A549 (cell line): ENCODE data around the gene BMPER. TPM values are rescaled to one million over a fixed set of nuclear protein-coding genes. Genes with fewer than 3 reads are reported as not detected.

Experiments used
- ATAC-seq, 2 experiments: fragments of 200-7000 bp in 1 of 2; fragments of >200 bp in 1 of 2; cut with Nextera tagmentation in 1 of 2; cut with Tn5 transposase in 1 of 2; 3 replicates each; pipeline versions ENCODE4 v1.8.0 to v1.9.1; 2018 to 2020; ENCODE audit warnings: mild to moderate bottlenecking in 1 of 2, moderate library complexity in 1 of 2
- CTCF ChIA-PET: fragments of 300-600 bp; sonication (Branson Sonifier 250); formaldehyde crosslinking; extraction: SDS; loops from one replicate; lab custom pipeline; 2021; ENCODE audit warnings: antibody characterized with exemption, inconsistent platforms; lab: Yijun Ruan, JAX
- POLR2A ChIA-PET: fragments of 350-600 bp; formaldehyde crosslinking; extraction: SDS; loops from one replicate; lab custom pipeline; 2021; ENCODE audit warnings: antibody characterized with exemption, inconsistent platforms; lab: Yijun Ruan, JAX
- DNase-seq, 2 experiments: peaks; one replicate each; pipeline versions ENCODE4 v3.0.0 to v3.0.0-alpha.2; 2011 to 2016; ENCODE audit warnings: low read depth in 1 of 2, low spot score in 1 of 2
- FAIRE-seq: peaks from 2 replicates; lab custom pipeline; 2011; peaks lifted over from hg19 to GRCh38; lab: Jason Lieb, UNC
- H3K27ac ChIP-seq, 2 experiments: fragments of >200 bp; sonication (Bioruptor Twin); formaldehyde crosslinking; 3 replicates each; pipeline ENCODE4 v1.5.1; 2016 to 2017
- H3K4me1 ChIP-seq: fragments of >200 bp; sonication (Bioruptor Twin); formaldehyde crosslinking; 3 replicates; pipeline ENCODE4 v1.6.1; 2016
- H3K4me2 ChIP-seq: fragments of >200 bp; sonication (Bioruptor Twin); formaldehyde crosslinking; 3 replicates; pipeline ENCODE4 v1.6.1; 2016
- H3K4me3 ChIP-seq: fragments of >200 bp; sonication (Bioruptor Twin); formaldehyde crosslinking; 3 replicates; pipeline ENCODE4 v1.5.1; 2016
- H3K9me3 ChIP-seq: fragments of >200 bp; sonication (Bioruptor Twin); formaldehyde crosslinking; 3 replicates; pipeline ENCODE4 v1.6.1; 2016
- CBX2 ChIP-seq: fragments of 200-600 bp; sonication (generic); IDR thresholded peaks from 2 replicates; pipeline ENCODE4 v1.6.1; 2016; ENCODE audit warnings: low read depth, mild to moderate bottlenecking, borderline replicate concordance
- CBX8 ChIP-seq: fragments of 200-600 bp; sonication (generic); IDR thresholded peaks from 2 replicates; pipeline ENCODE4 v1.6.1; 2016
- CEBPB ChIP-seq, 2 experiments: fragments of >200 bp in 1 of 2; sonication (Bioruptor Twin) in 1 of 2; formaldehyde crosslinking in 1 of 2; IDR thresholded peaks; 2 replicates each; pipeline ENCODE4 v1.6.1; 2012 to 2016
- CHD2 ChIP-seq: fragments of 150-350 bp; IDR thresholded peaks from 2 replicates; pipeline ENCODE4 v1.6.1; 2014; ENCODE audit warnings: low read length; ENCODE audit not compliant: partially characterized antibody
- EHF ChIP-seq: fragments of 250-450 bp; sonication (Bioruptor Pico); IDR thresholded peaks from 2 replicates; pipeline ENCODE4 v1.5.0; 2020; ENCODE audit warnings: mild to moderate bottlenecking
- EHMT2 ChIP-seq: fragments of 200-600 bp; sonication (generic); IDR thresholded peaks from 2 replicates; pipeline ENCODE4 v1.6.1; 2016; ENCODE audit warnings: antibody characterized with exemption, low read depth, mild to moderate bottlenecking, moderate library complexity
- EP300 ChIP-seq, 2 experiments: fragments of >200 bp; sonication (Bioruptor Twin); formaldehyde crosslinking; IDR thresholded peaks; 2 replicates in 1 of 2; 3 replicates in 1 of 2; pipeline ENCODE4 v1.6.1; 2016 to 2017
- ESRRA ChIP-seq: fragments of 150-350 bp; IDR thresholded peaks from 2 replicates; pipeline ENCODE4 v1.6.1; 2014; ENCODE audit warnings: mild to moderate bottlenecking, low read length, borderline replicate concordance
- FOSB ChIP-seq: fragments of 250-450 bp; sonication (Bioruptor Pico); IDR thresholded peaks from 2 replicates; pipeline ENCODE4 v1.5.0; 2020; ENCODE audit warnings: mild to moderate bottlenecking, moderate library complexity
- FOSL2 ChIP-seq, 2 experiments: fragments of 450-650 bp in 1 of 2; fragments of >200 bp in 1 of 2; sonication (Bioruptor Twin) in 1 of 2; formaldehyde crosslinking; IDR thresholded peaks; 2 replicates each; pipeline versions ENCODE4 v1.5.0 to v1.6.1; 2016 to 2020; ENCODE audit warnings: mild to moderate bottlenecking in 1 of 2, moderate library complexity in 1 of 2
- FOXS1 ChIP-seq: fragments of 250-450 bp; sonication (Bioruptor Pico); IDR thresholded peaks from 2 replicates; pipeline ENCODE4 v1.5.0; 2020; ENCODE audit warnings: mild to moderate bottlenecking, moderate library complexity
- HOXA7 ChIP-seq: fragments of 250-450 bp; sonication (Bioruptor Pico); IDR thresholded peaks from 2 replicates; pipeline ENCODE4 v1.5.0; 2020; ENCODE audit warnings: mild to moderate bottlenecking, moderate library complexity
- JUNB ChIP-seq: fragments of >200 bp; sonication (Bioruptor Twin); formaldehyde crosslinking; IDR thresholded peaks from 2 replicates; pipeline ENCODE4 v1.6.1; 2016
- KDM1A ChIP-seq: fragments of 200-600 bp; sonication (generic); IDR thresholded peaks from 2 replicates; pipeline ENCODE4 v1.6.1; 2016; ENCODE audit warnings: low read depth, mild to moderate bottlenecking
- KDM5A ChIP-seq: fragments of 200-600 bp; sonication (generic); IDR thresholded peaks from 2 replicates; pipeline ENCODE4 v1.6.1; 2016; ENCODE audit warnings: antibody characterized with exemption, mild to moderate bottlenecking
- MYC ChIP-seq: IDR thresholded peaks from 2 replicates; pipeline ENCODE4 v1.6.1; 2012; ENCODE audit warnings: mild to moderate bottlenecking, inconsistent platforms, low read length, improper control_type of control experiment, borderline replicate concordance
- NFE2L2 ChIP-seq: fragments of 150-350 bp; conservative IDR thresholded peaks from 2 replicates; pipeline ENCODE4 v1.6.1; 2014; ENCODE audit warnings: low read length
- NPAS2 ChIP-seq: fragments of 250-450 bp; sonication (Bioruptor Pico); IDR thresholded peaks from 2 replicates; pipeline ENCODE4 v1.8.0; 2022; ENCODE audit warnings: mild to moderate bottlenecking, moderate library complexity, borderline replicate concordance
- POLR2A ChIP-seq: IDR thresholded peaks from 2 replicates; pipeline ENCODE4 v1.6.1; 2012; ENCODE audit warnings: mild to moderate bottlenecking, low read length
- RAD21 ChIP-seq, 2 experiments: fragments of >200 bp in 1 of 2; sonication (Bioruptor Twin) in 1 of 2; formaldehyde crosslinking in 1 of 2; IDR thresholded peaks in 1 of 2; conservative IDR thresholded peaks in 1 of 2; 2 replicates in 1 of 2; 3 replicates in 1 of 2; pipeline ENCODE4 v1.6.1; 2012 to 2018; ENCODE audit warnings: inconsistent platforms in 1 of 2
- RCOR1 ChIP-seq: fragments of 150-350 bp; IDR thresholded peaks from 2 replicates; pipeline ENCODE4 v1.6.1; 2014; ENCODE audit warnings: antibody characterized with exemption, low read length, low read depth
- RFX5 ChIP-seq: fragments of 450-650 bp; IDR thresholded peaks from 2 replicates; pipeline ENCODE4 v1.7.1; 2014; ENCODE audit warnings: antibody characterized with exemption, mild to moderate bottlenecking, moderate library complexity
- SMC3 ChIP-seq: fragments of >200 bp; sonication (Bioruptor Twin); formaldehyde crosslinking; IDR thresholded peaks from 3 replicates; pipeline ENCODE4 v1.6.1; 2018; ENCODE audit warnings: inconsistent platforms
- SREBF2 ChIP-seq: fragments of 450-650 bp; IDR thresholded peaks from 2 replicates; pipeline ENCODE4 v1.6.1; 2014; ENCODE audit warnings: mild to moderate bottlenecking, moderate library complexity
- TFCP2L1 ChIP-seq: fragments of 250-450 bp; sonication (Bioruptor Pico); IDR thresholded peaks from 2 replicates; pipeline ENCODE4 v1.5.0; 2021; ENCODE audit warnings: mild to moderate bottlenecking
- TP53 ChIP-seq: fragments of 250-450 bp; sonication (Bioruptor Pico); IDR thresholded peaks from 2 replicates; pipeline ENCODE4 v1.5.0; 2021; ENCODE audit warnings: mild to moderate bottlenecking, moderate library complexity
- ZNF302 ChIP-seq: fragments of 250-450 bp; sonication (Bioruptor Pico); IDR thresholded peaks from 2 replicates; pipeline ENCODE4 v1.9.0; 2021; ENCODE audit warnings: inconsistent platforms, mild to moderate bottlenecking, moderate library complexity
- WGBS: methylation state at CpG from one replicate; pipeline ENCODE4 v1.1.6; 2017; ENCODE audit errors: missing lambda C conversion rate; 5-methylcytosine and 5-hydroxymethylcytosine counted together
- polyA plus RNA-seq, 4 experiments: library from polyadenylated mRNA; depleted of rRNA in 3 of 4; stranded (reverse); fragments of >200 nt; fragmentation: RNase III in 1 of 4; extraction: RNeasy Plus Mini Kit Qiagen cat#74134 plus additional on column Dnase treatment in 1 of 4; gene quantifications; 2 replicates in 3 of 4; 3 replicates in 1 of 4; pipeline ENCODE4 v1.2.3, GENCODE V29; 2011 to 2017
- TF ChIP-seq, protein P1 (sequence below): IDR thresholded peaks from 2 replicates; pipeline ENCODE4 v1.6.1; 2012; ENCODE audit warnings: low read depth, borderline replicate concordance
- TF ChIP-seq, protein P2 (sequence below): fragments of 450-650 bp; IDR thresholded peaks from 2 replicates; pipeline ENCODE4 v1.6.1; 2014; ENCODE audit warnings: antibody characterized with exemption
- TF ChIP-seq, protein P3 (sequence below): fragments of >200 bp; sonication (Bioruptor Twin); formaldehyde crosslinking; IDR thresholded peaks from 3 replicates; pipeline ENCODE4 v1.5.1; 2016

Gene BMPER
- polyA plus RNA-seq, 2 of the 4 experiments (the other 2 are of a cell fraction), result 5.0 to 5.8 TPM

DNA sequence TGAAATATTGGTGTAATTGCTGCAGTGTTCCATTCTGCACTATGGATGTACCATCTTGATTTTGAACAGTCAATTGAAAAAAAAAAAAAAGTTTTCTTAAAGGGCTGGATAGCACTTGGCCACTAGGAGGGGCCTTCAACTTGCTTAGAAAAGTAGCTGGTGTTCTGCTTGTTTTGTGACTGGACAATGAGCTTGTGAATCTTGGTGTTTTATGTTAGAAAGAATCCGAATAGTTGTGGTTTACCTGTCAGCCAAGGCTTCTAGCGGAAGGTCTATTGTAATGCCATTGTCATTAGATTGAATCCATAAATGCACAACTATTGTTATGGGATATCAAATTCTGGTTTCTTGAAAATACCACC, 77.1 kb downstream of the BMPER start:
- 36% methylated on average over 2 of the region's 2 CpGs for WGBS
- FAIRE-seq (no peak), ATAC-seq (no peak), DNase-seq (peak in 1 of 2 experiments; percentile 67)
- Histone ChIP-seq H3K27ac (peak overlapping the region; percentile 92 to 94), H3K4me3 (no peak overlapping the region), H3K9me3 (no peaks in the 10 kb centered on the region), H3K4me2 (no peak overlapping the region), H3K4me1 (peaks cover 69% of the 10 kb centered on the region)
- ChIA-PET POLR2A (interaction anchor here (0.6 kb wide), 1 partner anchor 79 kb away, joined by 3 read pairs; no protein-coding TSS in a partner anchor), CTCF (interaction anchor here (0.6 to 5.0 kb wide), 35 partner anchors 9 to 1041 kb away, joined by 3 to 32 read pairs (median 4); no protein-coding TSS in a partner anchor)
- no peak for TF ChIP-seq NFE2L2
- TF ChIP-seq CHD2, result no peak
- TF ChIP-seq, protein P1, sequence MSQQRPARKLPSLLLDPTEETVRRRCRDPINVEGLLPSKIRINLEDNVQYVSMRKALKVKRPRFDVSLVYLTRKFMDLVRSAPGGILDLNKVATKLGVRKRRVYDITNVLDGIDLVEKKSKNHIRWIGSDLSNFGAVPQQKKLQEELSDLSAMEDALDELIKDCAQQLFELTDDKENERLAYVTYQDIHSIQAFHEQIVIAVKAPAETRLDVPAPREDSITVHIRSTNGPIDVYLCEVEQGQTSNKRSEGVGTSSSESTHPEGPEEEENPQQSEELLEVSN, result no peak
- peak; percentile 56 for TF ChIP-seq SMC3
- TF ChIP-seq, protein P2, sequence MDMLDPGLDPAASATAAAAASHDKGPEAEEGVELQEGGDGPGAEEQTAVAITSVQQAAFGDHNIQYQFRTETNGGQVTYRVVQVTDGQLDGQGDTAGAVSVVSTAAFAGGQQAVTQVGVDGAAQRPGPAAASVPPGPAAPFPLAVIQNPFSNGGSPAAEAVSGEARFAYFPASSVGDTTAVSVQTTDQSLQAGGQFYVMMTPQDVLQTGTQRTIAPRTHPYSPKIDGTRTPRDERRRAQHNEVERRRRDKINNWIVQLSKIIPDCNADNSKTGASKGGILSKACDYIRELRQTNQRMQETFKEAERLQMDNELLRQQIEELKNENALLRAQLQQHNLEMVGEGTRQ, result no peak
- no peak for TF ChIP-seq EP300 (IDR thresholded peaks at IDR 0.05)
- no peak for TF ChIP-seq POLR2A
- TF ChIP-seq CBX2, result no peak
- no peak for TF ChIP-seq SREBF2
- no peak for TF ChIP-seq CBX8
- no peak for TF ChIP-seq CEBPB (IDR thresholded peaks at IDR 0.05)
- no peak for TF ChIP-seq NPAS2 (CRISPR knock-in tag)
- TF ChIP-seq JUNB, result no peak
- TF ChIP-seq MYC, result no peak
- TF ChIP-seq FOXS1 (CRISPR knock-in tag), result no peak
- no peak for TF ChIP-seq HOXA7
- TF ChIP-seq RCOR1, result no peak
- peak; percentile 66 to 75 for TF ChIP-seq RAD21 (conservative IDR thresholded peaks at IDR 0.05 in 1 of 2, IDR thresholded peaks at IDR 0.05 in 1 of 2)
- no peak for TF ChIP-seq TFCP2L1 (CRISPR knock-in tag)
- TF ChIP-seq, protein P3, sequence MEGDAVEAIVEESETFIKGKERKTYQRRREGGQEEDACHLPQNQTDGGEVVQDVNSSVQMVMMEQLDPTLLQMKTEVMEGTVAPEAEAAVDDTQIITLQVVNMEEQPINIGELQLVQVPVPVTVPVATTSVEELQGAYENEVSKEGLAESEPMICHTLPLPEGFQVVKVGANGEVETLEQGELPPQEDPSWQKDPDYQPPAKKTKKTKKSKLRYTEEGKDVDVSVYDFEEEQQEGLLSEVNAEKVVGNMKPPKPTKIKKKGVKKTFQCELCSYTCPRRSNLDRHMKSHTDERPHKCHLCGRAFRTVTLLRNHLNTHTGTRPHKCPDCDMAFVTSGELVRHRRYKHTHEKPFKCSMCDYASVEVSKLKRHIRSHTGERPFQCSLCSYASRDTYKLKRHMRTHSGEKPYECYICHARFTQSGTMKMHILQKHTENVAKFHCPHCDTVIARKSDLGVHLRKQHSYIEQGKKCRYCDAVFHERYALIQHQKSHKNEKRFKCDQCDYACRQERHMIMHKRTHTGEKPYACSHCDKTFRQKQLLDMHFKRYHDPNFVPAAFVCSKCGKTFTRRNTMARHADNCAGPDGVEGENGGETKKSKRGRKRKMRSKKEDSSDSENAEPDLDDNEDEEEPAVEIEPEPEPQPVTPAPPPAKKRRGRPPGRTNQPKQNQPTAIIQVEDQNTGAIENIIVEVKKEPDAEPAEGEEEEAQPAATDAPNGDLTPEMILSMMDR, result peak; percentile 50

DNA sequence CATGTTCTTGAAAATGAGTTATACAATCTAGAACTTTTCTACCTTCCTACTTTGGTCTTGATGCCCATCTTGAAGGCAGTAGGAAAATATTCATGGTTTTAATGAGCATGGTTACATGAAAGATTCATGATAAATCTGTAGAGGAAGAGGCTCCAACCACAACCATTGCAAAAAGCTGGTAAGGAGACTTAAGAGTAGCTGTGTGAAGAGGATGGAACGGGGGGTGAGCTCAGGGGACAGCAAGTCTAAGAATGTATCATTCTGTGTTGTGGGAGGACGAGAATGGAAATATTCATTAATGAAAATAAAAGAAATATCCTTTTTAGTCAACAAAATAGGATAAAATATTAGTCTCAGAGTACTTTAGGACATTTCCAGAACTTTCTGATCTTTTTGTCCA, 81.1 kb downstream of the BMPER start:
- Histone ChIP-seq H3K4me1 (peaks cover 51% of the 10 kb centered on the region), H3K27ac (peak overlapping the region; percentile 86 to 91), H3K4me3 (no peak overlapping the region), H3K9me3 (no peaks in the 10 kb centered on the region)
- POLR2A ChIA-PET, result interaction anchor here (1.5 kb wide), 1 partner anchor 78 kb away, joined by 6 read pairs; no protein-coding TSS in a partner anchor
- FAIRE-seq, result no peak
- no peak for DNase-seq
- ATAC-seq, result no peak
- no peak for TF ChIP-seq TFCP2L1 (CRISPR knock-in tag)
- no peak for TF ChIP-seq TP53 (CRISPR knock-in tag)
- TF ChIP-seq CBX2, result no peak
- no peak for TF ChIP-seq FOSB
- no peak for TF ChIP-seq ZNF302 (CRISPR knock-in tag)
- no peak for TF ChIP-seq NFE2L2
- TF ChIP-seq ESRRA, result no peak
- no peak for TF ChIP-seq KDM1A
- TF ChIP-seq, protein P3, result no peak
- no peak for TF ChIP-seq EHF (CRISPR knock-in tag)
- no peak for TF ChIP-seq RCOR1
- TF ChIP-seq EHMT2, result no peak
- TF ChIP-seq RFX5, result no peak
- no peak for TF ChIP-seq KDM5A
- no peak for TF ChIP-seq FOSL2 (IDR thresholded peaks at IDR 0.05)
- no peak for TF ChIP-seq FOSL2 (CRISPR knock-in tag; IDR thresholded peaks at IDR 0.05)
- TF ChIP-seq, all 56 proteins: peak for 0
- CTCF ChIA-PET, result interaction anchor here (1.3 to 2.2 kb wide), 5 partner anchors 10 to 102 kb away, joined by 3 to 7 read pairs (median 5); no protein-coding TSS in a partner anchor
- WGBS, result 62% methylated on average over 2 of the region's 2 CpGs
- peak overlapping the region; percentile 75 for H3K4me2 ChIP-seq
